GM20000 (cell line): ENCODE measurements around the gene ARHGAP32.

ENCODE experiments used
- DNase-seq: peaks from one replicate; pipeline ENCODE4 v3.0.0; 2012; ENCODE audit warnings: low spot score
- TF ChIP-seq, protein P1 (sequence below): IDR thresholded peaks from 2 replicates; pipeline ENCODE4 v1.5.1; 2012; ENCODE audit warnings: mild to moderate bottlenecking, control low read depth; ENCODE audit errors: extremely low read depth, missing control alignments

Gene ARHGAP32

DNA sequence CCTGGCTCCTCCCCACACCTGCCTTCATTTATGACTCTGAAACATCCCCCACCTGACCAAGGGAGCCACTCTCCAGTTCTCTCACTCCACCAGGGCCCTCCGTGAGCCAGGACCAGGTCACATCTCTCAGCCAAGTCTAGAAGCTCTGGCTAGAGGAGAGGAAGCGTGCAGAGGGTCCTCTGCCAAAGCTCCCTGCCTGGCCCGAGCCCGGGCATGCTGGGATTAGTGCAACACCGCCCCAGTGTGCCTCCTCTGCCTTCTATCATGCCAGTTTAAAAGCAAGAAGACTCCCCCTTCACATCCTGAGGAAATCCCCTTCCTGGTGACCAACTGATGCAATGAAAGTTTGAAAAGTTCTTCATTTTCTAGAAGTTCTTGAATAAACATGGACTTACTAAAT is 272.9 kb downstream of the ARHGAP32 start:
- DNase-seq: no peak
- TF ChIP-seq, protein P1, sequence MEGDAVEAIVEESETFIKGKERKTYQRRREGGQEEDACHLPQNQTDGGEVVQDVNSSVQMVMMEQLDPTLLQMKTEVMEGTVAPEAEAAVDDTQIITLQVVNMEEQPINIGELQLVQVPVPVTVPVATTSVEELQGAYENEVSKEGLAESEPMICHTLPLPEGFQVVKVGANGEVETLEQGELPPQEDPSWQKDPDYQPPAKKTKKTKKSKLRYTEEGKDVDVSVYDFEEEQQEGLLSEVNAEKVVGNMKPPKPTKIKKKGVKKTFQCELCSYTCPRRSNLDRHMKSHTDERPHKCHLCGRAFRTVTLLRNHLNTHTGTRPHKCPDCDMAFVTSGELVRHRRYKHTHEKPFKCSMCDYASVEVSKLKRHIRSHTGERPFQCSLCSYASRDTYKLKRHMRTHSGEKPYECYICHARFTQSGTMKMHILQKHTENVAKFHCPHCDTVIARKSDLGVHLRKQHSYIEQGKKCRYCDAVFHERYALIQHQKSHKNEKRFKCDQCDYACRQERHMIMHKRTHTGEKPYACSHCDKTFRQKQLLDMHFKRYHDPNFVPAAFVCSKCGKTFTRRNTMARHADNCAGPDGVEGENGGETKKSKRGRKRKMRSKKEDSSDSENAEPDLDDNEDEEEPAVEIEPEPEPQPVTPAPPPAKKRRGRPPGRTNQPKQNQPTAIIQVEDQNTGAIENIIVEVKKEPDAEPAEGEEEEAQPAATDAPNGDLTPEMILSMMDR: no peak

DNA sequence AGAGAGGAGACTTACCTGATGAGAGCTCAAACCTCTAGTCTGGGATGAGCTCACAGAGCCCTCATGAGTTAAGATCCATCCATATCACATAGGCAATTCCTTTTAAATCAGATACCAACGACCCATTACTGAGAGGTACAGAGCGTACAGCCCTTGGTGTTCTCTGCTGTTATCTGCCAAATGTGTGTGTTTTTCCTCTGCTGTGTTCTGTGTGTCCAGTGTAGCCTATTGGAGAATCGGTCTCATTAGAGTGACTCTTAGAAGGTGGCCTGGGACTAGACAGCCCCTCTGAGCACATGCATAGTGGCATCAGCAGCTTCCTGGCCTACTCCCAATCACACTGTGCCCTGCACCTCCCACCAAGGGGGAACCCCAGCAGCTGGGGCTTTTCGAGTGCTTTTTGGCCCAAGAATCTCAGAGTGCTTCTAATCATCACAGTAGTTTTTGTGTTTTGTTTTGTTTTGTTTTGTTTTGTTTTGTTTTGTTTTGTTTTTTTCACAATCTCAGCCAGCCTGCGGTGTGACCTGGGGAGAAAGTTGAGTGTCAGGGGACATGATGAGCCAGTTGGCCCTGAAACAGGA is 274.9 kb downstream of the ARHGAP32 start:
- TF ChIP-seq, protein P1: no peak
- no peak for DNase-seq

DNA sequence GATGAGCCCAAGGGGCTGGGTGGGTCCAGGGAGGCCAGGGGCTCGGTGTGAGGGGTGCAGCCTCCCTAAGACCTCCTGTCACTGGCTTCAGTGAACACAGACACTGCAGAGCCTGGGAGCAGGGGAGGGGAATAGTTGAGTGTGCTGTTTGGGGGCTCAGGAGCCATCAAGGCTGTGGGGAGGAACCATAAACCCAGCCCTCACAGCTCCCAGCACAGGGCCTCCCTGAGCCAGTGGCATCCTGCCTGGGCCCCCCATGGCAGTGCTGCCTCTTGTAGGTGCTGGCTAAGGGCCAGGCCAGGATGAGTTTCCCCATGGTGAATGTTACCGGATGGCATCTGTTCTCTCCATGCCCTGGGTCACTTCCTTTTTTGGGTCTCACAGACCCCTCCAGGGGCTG is 275.4 kb downstream of the ARHGAP32 start:
- DNase-seq: no peak
- TF ChIP-seq, protein P1: no peak

DNA sequence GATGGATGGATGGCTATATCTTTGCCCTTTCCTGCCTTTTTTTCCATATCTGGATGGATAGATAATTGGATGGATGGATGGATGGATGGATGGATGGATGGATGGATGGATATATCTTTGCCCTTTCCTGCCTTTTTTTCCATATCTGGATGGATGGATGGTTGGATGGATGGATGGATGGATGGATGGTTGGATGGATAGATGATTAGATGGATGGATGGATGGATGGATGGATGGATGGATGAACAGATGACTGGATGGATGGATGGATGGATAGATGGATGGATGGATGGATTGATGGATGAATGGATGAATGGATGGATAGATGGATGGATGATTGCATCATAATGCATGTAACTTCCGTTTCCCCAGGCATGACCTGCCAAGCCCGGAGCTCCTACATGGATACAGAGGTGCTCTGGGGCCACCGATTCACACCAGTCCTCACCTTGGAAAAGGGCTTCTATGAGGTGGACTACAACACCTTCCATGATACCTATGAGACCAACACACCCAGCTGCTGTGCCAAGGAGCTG is 276.0 kb downstream of the ARHGAP32 start:
- no peak for DNase-seq

DNA sequence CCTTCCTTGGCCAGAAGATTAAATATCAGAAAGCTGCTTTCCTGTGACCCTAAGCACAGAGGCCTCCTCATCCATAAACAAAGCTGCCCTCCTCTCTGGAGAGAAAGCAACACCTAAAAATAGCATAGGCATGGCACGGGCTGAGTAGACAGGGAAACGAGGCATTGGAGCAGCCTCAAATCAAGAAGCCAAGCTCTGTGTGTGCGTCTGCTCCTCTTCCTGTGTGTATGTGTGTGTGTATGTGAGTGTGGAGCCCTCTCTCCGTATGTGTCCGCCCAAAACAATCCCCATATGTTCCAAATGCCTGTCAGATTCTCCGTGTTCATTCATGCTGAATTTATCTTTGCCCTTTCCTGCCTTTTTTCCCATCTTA is 277.0 kb downstream of the ARHGAP32 start:
- DNase-seq: no peak

More for the DNA sequence above, 276.0 kb downstream of the ARHGAP32 start:
- TF ChIP-seq, protein P1: no peak

More for the DNA sequence above, 277.0 kb downstream of the ARHGAP32 start:
- TF ChIP-seq, protein P1: no peak
